Stimulated activated CD4-positive, alpha-beta T cell treated with anti-CD3 and anti-CD28 coated beads, TNF-alpha, amount 100 ng/mL, for 48 hours (primary cell): ENCODE data around the gene LRBA.
"Not testable (repeated sequence)": the region's sequence is repeated elsewhere in the genome, so short reads cannot be mapped to it uniquely, and the experiment has no call there.

Experiments used
- DNase-seq, 3 donors: peaks; one replicate each; pipeline ENCODE4 v3.0.0-alpha.2; 2020; ENCODE audit warnings: low read depth in 3 of 3

Gene LRBA

DNA sequence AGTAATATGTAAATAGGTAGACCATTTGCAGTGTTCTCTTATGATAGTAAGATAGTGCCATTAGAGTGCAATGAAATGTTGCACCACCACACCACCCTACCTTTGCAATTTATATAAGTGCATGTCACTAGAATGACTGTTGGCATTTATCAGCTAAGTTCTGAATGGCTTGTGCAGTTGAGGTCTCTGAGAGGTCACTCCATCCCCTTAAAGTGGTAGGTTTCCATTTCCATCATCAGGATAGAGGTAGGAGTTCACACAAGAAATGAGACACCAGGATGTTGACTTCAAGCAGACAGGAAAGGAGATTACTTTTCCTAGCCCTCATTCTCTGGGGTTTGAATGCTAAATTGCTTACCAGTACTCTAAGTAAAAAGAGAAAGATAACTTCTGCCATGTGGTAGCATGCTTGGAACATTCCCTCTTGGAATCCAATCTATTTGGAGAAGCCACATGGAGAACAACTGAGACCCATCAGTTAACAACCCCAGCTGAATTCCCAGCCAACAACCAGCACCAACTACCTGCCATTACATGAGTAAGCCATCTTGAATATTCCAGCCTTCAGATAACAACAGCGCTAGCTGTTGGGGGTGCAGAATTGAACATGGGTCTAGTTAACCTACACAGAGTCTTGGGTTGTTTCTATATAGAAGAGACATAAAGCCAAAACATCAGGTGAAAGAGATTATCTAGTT is 6.7 kb upstream of the LRBA start:
- DNase-seq = no peak

DNA sequence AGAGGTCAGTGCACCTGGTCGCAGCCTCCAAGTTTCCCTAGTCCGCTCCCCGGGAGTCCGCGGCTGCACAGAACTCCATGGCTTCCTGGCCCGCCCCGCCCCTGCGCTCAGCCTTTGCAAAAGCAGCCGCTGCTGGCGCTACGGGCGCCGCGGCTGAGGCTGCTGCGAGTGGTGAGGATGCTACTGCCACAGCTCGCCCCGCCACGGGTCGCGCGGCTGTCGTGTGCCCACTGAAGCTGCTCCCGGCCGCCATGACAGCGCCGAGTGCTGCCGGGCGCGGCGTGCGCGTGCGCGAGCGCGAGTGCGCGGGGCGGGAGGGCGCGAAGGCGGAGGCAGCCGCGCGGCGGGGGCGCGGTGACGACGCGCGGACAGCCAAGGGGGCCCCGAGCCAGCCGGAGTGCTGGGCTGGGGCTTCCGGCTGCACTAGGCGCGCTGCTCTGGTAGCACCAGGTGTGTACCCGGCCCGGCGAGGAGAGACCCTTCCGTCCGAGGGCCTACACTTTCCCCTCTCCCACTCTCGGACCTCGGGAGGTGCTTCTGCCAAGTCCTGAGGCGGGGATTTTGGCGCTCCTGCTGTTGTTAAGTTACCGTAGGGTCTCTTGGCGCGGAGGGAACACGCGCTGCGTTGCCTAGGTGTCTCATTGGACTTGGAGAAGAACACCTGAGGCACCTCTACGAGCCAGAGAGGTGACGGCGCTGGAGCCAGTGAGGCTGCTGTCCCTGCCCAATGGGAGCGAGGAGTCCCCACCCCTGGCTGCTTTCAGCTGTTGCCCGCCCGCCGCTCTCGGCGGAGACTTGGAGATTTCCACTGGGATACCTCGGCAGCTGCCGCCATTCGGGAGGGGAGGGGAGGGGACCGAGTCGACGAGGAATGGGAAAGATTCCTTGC is 619 bp upstream of the LRBA start:
- peak; percentile 51 to 76 (median 62) for DNase-seq

DNA sequence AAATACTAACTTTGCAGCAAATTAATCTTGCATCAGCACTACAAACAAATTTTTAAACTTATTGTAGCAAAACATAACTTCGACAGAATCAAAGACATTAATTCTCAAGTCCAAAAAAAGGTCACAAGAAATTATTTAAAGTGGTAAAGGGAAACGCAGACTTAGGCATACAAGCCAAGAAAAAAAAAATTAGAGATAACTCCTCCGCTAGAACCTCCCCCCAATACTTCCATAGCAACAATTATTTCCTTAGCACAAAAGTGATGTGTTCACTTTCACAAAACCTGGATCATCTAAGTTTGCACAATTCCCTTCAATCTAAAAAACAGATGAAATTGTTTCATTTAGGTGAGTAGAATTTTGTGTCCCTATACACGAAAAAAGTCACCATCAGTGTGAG is 1.1 kb downstream of the LRBA start:
- DNase-seq = no peak

DNA sequence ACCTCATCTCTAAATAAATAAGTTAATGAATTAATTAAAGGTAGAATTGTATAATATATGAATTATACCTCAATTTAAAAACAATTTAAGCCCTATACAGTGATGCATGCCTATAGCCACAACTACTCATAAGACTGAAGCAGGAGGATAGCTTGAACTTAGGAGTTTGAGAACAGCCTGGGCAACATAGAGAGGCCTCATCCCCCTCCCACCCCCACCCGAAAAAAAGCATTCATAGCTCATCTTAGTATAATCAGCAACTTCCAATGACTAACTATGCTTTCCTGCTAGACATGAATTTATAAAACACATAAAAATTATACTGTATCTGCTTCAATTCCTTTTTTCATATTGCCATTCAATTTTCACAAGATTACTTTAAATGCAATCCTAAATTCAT is 1.6 kb downstream of the LRBA start:
- DNase-seq = no peak

DNA sequence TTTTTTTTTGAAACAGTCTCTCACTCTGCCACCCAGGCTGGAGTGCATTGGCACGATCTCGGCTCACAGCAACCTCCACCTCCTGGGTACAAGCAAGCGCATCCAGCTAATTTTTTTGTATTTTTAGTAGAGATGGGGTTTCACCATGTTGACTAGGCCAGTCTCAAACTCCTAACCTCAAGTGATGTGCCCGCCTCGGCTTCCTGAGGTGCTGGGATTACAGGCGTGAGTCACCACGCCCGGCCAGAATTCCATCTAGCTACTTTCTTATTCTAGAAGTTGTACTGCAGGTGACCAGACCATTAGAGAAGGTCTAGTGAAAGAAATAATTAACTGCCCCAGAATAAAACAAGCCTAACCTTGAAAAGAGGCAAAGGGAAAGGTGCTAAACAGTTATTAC is 2.3 kb downstream of the LRBA start:
- no peak for DNase-seq

DNA sequence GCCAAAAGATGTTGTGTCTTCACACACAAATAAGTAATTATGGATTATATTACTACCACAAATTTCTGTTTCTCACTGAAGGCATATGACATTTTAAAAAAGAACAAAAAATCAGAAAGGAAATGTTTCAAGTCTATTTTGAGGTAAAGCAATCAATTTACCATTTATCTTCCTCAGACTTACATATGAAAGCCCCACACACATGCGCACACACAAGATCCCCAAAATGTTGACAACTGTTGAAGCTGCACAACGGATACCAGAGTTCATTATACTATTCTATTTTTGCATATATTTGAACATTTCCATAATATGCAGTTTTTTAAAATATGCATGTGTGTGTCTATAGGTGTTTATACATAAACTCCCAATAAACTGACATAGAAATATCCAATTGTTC is 2.7 kb downstream of the LRBA start:
- no peak for DNase-seq

DNA sequence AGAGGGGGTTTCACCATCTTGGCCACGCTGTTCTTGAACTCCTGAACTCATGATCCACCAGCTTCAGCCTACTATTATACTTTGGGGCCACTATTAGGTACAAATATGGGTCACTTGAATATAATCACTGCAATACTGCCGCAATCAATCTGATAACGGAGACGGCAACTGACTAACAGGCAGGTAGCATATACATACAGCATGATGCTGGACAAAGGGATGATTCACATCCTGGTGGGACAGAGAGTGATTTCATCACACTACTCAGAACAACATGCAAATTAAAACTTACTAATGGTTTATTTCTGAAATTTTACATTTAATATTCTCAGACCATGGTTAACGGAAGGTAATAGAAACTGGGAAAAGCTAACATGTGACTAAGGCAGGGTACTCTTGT is 10.9 kb downstream of the LRBA start:
- no peak for DNase-seq

DNA sequence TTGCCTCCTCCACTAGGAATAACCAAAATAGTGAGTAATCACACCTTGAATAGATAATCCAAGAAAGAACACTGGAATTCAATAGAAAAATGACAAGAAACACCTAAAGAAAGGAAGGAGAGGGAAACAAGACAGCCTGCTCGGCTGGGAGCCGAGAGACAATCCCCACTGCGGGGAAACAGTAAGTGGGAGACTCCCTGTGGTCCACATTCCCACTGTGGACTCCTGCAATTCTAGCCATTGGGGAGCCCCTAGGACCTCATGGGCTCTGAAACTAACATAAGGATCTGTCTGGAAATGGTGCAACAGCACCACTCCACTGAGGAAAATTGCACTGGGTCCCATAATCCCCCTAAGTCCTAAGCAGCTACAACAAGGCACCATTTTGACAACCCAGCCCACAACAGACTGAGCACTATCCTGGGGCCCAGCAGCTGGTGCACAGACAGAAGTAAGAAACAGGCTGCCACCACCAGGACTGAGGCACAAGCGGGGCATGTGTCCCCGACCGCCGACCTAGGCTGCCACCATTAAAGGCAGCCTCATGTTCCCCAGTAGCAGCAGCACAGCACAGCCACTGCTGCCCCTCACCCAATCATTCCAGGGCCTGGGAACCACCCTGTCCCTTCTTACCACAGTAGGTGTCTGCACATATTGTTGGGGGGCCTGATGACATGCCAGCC is 14.2 kb downstream of the LRBA start:
- no peak for DNase-seq

DNA sequence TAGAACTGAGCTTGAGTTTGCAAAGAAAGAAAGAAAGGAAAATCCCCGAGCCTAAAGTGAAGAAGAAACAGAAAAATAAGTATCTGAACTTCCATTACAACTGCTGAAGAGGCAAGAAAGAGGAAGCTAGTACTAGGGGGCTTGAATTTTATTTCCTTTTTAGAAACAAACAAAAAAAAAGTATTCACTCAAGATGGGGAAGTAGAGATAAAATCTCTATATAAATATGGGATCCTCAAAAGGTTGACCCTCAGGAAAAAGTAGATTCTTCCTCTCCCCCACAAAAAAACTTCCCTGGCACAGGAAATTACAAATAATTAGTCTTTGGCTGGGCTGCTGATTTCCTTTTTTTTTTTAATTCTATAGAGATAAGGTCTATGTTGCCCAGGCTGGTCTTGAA is 16.0 kb downstream of the LRBA start:
- DNase-seq = no peak

DNA sequence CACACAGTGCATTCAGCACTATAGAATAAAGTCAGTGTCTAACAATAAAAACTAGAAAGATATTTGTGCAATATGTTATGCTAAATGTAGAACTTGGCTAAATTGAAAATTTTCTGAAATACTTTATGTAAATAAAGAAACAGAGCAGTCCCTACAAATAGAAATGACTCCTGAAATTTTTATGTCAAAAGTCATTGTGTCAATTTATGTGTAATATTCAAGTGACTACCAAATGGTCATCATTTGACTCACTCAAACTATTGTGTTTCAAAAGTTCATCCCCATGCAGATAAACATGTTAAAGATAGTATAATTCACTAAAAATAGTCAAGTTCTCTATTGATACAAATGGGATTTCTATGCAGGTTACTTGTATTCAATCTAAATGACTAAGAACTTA is 17.9 kb downstream of the LRBA start:
- no peak for DNase-seq

DNA sequence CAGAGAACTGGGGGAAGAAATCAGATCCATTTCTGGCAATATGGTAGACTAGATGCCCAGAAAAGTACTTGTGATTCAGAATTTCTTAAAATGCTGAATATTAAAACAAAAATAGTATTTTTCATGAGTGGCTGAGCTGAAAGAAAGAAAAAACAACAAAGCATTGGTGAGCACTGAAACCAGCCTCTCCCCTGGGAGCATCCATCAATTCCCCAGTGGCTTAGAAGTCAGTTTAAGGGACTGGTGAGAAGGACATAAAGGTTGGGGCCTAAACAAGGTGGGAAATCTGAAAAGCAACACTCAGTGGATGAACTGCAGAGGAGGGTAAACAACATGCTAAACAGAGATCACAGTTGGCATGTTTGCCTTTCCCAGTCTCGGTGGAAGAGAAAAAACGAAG is 20.4 kb downstream of the LRBA start:
- no peak for DNase-seq

DNA sequence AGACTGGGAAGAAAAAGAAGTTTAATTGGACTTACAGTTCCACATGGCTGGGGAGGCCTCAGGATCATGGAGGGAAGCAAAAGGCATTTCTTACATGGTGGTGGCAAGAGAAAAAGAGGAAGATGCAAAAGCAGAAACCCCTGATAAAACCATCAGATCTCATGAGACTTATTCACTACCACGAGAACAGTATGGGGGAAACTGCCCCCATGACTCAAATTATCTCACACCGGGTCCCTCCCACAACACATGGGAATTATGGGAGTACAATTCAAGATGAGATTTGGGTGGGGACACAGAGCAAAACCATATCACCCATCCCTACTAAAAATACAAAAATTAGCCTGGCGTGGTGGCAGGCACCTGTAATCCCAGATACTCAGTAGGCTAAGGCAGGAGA is 21.5 kb downstream of the LRBA start:
- DNase-seq = not testable (repeated sequence)

DNA sequence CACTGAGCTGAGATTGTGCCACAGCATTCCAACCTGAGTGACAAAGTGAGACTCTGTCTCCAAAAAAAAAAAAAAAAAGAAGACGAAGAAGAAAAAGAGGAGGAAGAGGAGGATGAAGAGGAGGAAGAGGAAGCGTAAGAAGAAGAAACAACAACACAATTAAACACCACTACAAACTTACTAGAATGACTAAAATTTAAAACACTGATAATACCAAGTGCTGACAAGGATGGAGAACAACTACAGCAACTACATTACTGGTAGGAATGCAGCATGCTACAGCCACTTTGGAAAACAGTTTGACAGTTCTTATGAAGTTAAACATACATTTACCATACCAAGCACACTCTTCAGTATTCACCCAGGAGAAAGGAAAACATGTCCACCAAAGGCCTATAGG is 24.1 kb downstream of the LRBA start:
- DNase-seq = no peak

DNA sequence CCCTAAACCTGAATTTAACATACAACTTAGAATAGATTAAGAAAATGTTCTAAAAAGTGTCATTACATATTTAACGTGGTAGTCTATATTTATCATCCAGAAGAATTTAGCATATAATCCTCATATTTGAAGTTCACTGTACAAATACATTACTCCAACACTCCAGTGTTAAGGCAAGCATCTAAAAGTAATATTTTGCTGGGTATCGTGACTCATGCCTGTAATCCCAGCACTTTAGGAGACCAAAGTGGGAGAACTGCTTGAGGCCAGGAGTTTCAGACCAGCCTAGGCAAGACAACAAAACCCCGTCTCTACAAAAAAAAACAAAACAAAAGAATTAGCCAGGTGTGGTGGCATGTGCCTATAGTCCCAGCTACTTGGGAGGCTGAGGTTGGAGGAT is 24.8 kb downstream of the LRBA start:
- no peak for DNase-seq

DNA sequence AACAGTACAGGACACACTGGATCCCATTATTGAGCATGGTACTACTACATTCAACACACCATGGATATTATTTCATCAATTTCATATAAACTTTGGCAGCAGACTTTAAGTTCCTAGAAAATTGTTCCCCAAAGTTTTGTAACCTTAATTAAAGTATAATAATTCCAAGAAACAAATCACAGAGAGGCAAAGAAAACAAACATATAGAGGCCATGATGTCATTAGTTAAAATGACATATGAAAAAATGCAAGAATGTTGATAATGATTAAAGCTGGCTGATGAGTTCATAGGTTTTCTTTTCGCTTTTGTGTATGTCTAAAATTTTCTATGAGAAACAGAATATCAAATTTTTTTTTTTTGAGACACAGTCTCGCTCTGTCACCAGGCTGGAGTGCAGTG is 26.8 kb downstream of the LRBA start:
- DNase-seq = no peak

DNA sequence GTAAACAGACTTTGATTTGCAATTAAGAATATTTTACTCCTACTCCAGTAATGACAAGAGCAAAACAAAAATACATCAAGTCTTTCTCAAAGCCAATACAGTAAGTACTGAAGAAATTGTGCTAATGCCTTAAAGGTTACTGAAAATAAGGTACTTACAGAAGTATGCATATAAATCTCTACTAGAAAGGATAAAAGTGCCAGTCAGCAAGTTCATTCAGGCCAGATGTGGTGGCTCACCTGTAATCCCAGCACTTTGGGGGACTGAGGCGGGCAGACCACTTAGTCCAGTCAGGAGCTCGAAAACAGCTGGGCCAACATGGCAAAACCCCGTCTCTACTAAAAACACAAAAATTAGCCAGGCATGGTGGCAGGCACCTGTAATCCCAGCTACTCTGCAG is 27.9 kb downstream of the LRBA start:
- DNase-seq = no peak

DNA sequence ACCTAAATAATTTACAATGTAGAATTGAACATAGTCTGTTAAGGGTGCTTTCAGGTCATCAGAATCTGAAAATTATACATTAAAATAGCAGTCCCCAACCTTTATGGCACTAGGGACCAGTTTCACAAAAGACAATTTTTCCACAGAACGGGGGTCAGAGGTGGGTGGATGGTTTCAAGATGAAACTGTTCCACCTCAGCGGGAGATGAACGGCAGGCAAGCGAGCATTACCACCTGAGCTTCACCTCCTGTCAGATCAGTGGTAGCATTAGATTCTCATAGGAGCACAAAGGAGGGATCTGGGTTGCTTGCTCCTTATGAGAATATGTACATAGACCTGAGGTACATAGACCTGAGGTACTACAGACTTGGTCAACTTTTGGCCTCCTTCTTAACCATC is 29.0 kb downstream of the LRBA start:
- peak; percentile 15 to 27 (median 24) for DNase-seq

DNA sequence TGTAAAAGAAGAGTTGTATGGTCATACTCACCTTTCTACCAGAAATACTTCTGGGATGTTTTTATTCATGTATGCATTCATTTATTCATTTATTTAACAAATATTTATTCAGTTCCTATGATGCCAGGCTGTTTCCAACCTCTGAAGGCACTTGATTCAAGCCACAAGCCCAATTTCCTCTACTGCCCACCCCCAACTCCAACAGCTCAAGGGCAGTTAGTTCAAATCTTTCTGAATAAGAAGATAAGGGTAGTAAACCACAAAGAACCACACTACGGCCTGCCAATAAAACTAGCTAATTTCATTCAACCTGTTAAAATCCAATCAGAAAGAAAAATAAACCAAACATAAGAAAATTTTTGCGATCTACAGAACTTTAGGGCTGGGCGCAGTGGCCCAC is 31.2 kb downstream of the LRBA start:
- no peak for DNase-seq

DNA sequence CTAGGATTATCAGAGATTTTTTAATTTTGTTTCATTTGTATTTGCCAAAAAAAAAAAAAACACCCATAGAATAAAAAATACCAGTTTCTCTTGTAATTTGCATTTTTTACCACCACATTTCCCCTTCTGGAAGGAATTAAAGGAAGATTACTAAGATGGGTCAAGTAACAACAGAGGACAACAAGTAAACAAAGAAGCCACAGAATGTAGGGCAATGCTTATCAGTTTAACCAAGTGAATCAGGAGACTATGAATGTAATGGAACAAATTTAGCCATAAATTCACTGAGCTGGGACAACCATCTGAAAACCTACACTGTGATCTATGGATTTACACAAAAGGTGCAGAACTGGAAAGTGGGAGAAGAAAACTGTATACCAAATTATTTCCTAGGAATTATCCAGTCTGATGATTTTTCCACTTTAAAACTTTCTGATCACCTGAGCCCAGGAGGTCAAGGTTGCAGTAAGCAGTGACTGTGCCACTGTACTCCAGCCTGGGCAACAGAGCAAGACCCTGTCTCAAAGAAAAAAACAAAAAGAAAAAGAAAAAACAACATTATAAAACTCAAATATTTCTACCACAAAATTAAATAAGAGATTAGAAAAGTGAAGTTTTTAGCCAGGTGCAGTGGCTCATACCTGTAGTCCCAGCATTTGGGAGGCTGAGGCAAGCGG is 32.4 kb downstream of the LRBA start:
- DNase-seq = no peak

DNA sequence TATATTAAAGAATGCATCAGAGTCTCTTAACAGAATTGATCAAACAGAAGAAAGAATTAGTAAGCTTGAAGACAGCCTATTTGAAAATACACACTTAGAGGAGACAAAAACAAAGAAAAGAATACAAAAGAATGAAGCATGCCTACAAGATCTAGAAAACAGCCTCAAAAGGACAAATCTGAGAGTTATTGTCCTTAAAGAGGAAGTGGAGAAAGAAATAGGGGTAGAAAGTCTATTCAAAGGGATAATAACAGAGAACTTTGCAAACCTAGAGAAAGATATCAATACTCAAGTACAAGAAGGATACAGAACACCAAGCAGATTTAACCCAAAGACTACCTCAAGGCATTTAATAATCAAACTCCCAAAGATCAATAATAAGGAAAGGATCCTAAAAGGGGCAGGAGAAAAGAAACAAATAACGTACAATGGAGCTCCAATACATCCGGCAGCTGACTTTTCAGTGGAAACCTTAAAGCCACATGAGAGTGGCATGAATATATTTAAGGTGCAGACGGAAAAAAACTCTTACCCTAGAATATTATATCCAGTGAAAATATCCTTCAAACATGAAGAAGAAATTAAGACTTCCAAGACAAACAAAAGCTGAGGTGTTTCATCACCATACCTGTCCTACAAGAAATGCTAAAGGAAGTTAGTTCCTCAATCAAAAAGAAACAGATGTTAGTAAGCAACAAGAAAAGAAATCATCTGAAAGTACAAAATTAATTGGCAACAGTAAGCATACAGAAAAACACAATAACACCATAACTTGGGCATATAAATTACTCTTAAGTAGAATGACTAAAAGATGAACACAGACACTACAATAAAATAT is 36.1 kb downstream of the LRBA start:
- DNase-seq = no peak

DNA sequence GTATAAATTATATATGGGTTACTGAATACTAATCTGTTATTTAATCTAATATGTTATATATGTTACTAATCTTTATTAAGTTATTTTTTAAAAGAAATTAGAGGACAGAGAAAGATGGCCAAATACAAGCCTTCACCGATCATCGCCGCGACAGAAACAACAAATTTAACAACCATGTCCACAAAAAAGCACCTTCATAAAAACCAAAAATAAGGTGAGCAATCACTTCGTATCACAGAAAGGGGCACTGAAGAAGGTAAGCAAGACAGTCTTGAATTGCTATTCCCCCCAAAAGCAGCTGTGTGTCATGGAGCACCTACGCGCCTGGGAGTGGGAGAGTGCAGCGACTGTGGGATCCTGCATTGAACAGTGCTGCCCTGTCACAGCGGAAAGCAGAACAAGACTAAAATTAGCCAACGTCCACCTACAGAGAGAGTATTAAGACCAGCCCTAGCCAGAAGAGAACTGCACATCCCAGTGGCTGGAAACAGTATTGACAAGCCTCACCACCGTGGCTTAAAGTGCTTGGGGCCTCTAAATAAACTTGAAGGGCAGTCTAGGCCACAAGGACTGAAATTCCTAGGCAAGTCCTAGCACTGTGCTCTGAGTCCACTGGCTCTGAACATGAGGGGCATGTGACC is 38.5 kb downstream of the LRBA start:
- DNase-seq = no peak
